GM13976 (cell line): Measurements from ENCODE around the gene PCGF3.
"Not testable (repeated sequence)": the region's sequence is repeated elsewhere in the genome, so short reads cannot be mapped to it uniquely, and the experiment has no call there.

ENCODE experiments used
- DNase-seq: peaks from one replicate; pipeline ENCODE4 v3.0.0; 2012; ENCODE audit warnings: low spot score
- in situ Hi-C: fragments of 300-500 bp; cut with MboI; formaldehyde crosslinking; loops from one replicate; pipeline ENCODE4 v1.12.0; 2022; ENCODE audit warnings: low sequenced_read_pairs, mixed read lengths, inconsistent platforms; ENCODE audit not compliant: unreplicated experiment
- TF ChIP-seq, protein P1 (sequence below): IDR thresholded peaks from 2 replicates; pipeline ENCODE4 v1.5.1; 2012; ENCODE audit warnings: borderline replicate concordance, mild to moderate bottlenecking; ENCODE audit not compliant: insufficient read depth; ENCODE audit errors: extremely low read depth, missing control alignments, control extremely low read depth

PCGF3 gene

DNA sequence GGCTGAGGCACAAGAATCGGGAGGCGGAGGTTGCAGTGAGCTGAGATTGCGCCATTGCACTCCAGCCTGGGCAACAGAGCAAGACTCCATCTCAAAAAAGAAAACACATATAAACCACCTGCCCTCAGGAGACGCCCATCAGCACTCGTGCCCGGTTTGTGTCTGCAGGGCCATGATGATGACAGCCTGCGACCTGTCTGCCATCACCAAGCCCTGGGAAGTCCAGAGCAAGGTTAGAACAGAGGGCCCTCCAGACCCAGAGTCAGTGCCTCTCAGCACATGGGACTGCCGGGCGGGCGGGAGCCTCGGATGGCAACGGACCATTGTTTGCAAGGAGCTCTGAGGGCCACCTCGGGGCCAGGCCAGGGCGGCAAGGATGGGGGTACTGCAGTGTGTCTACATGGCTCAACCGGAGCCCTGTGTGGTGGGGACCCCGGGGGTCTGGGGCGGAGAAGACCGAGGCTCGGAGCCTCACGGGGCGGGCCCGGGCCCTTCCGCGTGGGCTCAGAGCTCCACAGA lies 40.9 kb upstream of the PCGF3 start:
- no peak for DNase-seq
- in situ Hi-C loops: no loop called here
- TF ChIP-seq, protein P1, sequence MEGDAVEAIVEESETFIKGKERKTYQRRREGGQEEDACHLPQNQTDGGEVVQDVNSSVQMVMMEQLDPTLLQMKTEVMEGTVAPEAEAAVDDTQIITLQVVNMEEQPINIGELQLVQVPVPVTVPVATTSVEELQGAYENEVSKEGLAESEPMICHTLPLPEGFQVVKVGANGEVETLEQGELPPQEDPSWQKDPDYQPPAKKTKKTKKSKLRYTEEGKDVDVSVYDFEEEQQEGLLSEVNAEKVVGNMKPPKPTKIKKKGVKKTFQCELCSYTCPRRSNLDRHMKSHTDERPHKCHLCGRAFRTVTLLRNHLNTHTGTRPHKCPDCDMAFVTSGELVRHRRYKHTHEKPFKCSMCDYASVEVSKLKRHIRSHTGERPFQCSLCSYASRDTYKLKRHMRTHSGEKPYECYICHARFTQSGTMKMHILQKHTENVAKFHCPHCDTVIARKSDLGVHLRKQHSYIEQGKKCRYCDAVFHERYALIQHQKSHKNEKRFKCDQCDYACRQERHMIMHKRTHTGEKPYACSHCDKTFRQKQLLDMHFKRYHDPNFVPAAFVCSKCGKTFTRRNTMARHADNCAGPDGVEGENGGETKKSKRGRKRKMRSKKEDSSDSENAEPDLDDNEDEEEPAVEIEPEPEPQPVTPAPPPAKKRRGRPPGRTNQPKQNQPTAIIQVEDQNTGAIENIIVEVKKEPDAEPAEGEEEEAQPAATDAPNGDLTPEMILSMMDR: no peak

DNA sequence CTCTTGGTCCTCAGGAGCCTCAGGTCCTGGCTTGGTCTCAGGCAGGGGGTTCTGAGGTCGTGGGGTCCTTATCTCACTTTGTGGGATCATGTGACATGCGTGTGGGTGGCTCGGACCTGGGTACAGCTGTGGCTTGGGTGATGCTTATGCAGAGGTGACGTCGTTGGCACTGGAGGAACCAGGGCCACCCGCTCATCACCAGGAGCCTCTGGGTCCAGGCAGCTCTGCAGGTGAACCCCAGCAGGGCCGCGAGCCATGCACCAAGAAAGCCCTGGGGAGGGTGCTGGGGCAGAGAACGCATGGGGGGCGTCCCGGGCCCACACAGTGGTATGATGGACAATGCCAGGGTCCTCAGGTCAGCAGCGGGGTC lies 40.3 kb upstream of the PCGF3 start:
- TF ChIP-seq, protein P1: no peak
- DNase-seq: no peak
- in situ Hi-C loops: no loop called here

DNA sequence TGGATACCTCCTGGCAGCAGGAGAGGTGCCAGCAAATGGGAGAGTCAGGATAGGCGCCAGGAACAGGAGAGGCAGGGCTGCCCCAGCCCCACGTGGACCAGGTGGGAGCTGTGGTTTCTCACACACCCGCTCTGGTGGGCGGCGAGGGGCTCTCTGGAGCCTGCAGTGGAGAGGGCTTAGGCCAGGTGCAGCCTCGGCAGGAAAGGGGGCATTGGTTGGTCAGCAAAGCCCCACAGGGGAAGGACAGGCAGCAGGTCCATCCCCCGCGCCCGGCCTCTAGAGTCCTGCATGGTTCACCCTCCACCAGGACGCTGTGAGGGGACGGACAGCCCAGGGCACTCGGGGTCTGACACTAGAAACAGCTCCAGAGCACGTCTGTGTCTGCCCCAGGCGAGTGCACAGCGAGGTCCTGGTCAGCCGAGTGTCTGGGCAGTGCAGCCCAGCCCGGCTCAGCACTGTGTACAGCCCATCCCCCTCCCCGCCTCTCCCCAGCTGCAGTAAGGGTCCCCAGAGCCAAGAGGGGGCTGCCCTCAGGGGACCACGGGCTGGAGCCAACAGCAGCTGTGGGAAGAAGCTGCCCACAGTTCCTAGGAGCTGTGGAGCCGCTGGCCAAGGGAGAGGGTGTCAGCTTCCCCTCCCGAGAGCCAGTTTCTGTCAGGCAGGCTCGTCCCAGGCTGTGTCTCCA lies 39.7 kb upstream of the PCGF3 start:
- TF ChIP-seq, protein P1: no peak
- DNase-seq: no peak
- in situ Hi-C loops: no loop called here

DNA sequence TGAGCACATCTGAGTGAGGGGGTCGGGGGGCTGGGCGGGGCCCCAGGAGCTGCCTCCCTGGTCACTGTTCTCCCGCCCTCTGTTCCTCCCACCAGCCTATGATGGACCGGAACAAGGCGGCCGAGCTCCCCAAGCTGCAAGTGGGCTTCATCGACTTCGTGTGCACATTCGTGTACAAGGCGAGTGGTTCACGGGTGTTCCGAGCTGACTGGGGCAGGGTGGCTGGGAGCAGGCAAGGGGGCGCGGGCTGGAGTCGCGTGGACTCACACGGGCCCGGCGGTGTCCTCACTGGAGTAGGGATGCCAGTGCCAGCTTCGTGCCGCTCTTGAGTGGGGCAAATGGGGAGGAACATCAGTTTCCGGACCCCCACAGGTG lies 39.2 kb upstream of the PCGF3 start:
- no peak for DNase-seq
- TF ChIP-seq, protein P1: no peak
- in situ Hi-C loops: no loop called here

DNA sequence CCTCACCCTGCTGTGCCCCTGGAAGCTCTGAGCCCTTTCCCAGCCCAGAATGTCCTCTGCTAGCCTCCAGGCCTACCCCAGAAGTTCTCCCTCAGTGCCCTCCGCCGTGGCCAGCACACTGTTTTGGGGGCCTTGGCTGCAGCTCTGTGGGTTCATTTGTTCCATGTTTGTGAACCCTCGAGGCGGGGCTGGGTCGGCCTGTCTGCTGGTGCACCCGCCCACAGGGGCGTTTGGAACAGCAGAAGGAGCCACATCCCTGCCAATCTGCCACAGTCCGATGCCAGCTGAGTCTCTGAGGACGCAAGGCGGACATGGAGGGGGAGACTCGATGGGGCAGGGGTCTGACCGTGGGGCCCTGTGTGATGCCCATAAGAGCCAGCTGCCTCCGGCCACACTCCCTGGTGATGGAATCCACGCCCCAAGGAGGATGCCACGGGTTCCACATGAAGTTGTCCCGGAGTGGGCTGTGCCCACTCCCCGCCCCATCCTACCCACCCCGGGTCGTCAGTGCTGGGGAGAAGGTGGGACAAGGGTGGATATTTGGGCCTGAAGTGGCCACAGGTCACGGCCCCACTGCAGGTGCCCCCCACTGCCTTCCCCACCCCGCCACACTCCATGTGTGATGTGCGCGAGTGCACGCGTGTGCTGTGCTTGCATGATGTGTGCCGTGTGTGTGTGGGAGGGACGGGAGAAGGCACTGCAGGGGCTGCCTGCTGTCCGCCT lies 38.6 kb upstream of the PCGF3 start:
- in situ Hi-C loops: no loop called here
- DNase-seq: no peak
- TF ChIP-seq, protein P1: no peak

DNA sequence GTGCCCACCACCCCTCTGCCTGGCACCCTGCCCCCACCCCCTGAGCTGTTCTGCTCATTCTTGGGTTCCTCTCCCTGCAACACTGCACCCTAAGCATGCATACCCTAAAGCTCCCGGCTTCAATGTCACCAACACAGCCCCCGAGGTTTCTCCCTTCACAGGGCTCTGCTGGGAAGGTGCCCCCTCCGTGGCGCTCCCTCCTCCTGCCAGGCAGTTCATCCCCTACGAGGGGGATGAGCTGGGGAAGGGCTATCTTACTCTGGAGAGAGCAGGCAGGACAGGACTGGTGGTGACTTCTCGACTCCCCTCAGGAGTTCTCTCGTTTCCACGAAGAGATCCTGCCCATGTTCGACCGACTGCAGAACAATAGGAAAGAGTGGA lies 38.1 kb upstream of the PCGF3 start:
- TF ChIP-seq, protein P1: no peak
- no peak for DNase-seq
- in situ Hi-C loops: no loop called here

DNA sequence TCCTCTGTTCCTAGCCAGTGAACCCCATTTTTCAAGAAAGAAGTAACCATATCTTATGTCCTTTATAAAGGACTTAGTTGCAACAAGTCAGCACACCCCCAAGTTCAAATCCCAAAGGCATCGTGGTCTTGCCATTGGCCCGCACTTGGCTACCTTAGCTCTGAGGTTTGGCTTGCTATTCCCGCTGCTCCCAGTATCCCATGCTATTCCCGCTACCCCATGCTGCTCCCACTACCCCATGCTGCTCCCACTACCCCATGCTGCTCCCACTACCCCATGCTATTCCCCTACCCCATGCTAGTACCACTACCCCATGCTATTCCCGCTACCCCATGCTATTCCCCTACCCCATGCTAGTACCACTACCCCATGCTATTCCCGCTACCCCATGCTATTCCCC lies 37.4 kb upstream of the PCGF3 start:
- in situ Hi-C loops, DNase-seq: not testable (repeated sequence)

DNA sequence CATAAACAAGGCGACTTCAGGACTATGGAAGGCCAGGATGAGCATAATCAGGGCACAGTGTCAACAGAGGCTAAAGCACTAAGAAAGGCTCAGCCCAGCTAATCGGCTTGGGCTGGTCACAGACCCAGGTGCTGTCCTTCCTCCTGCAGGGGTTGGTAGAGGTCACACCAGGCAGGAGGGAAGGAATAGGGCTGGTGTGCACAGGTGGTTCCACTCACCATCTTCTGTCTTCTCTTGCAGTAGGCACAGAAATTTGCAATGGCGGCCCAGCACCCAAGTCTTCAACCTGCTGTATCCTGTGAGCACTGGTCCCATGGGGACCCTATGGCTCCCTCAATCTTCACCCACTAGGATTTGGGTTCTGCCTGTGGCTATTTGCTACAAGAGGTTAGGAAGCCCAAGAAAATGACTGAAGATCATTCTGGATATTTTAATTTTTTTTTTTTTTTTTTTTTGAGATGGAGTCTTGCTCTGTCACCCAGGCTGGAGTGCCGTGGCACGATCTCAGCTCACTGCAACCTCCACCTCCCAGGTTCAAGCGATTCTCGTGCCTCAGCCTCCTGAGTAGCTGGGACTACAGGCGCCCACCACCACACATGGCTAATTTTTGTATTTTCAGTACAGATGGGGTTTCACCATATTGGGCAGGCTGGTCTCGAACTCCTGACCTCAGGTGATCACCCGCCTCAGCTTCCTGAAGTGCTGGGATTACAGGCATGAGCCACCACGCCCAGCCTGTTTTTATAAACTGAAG lies 35.6 kb upstream of the PCGF3 start:
- DNase-seq, in situ Hi-C loops: not testable (repeated sequence)
